ENCODE measurements around the gene PON1. TPM values are rescaled to one million over a fixed set of nuclear protein-coding genes. Genes with fewer than 3 reads are reported as not detected.

The PON1 gene
- total and polyA plus RNA-seq, 2 of the 8 experiments (the other 6 are each of a cell fraction or from before 2014, with no cell fraction given): not detected

DNA sequence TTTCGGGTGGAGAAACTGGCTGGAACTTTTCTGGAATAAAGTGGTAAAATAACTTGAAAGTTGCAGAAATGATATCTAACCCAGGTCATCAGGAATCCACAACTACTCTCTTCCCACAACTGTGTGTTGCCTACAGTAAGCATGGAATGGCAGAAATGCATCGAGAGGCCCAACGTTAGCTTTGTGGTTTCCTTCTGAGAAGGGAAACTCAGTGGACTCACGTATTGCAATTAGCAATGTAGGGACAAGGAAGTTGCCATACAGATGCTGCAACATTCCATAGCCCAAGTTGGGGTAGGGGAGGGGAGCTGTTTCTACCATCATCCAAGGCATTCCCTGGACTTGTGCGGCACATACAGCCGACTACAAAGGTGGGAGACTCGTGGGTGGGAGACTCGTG is 1.9 kb downstream of the PON1 start:
- Histone ChIP-seq H3K18ac (ENCODE audit: extremely low read depth, low read length) (no peak overlapping the region), H3K9ac (replicated peaks in 1 of 4; ENCODE audit: extremely low read depth in 1 of 4, low read depth in 3 of 4, low read length in 3 of 4) (no peak overlapping the region), H3K4me3 (ENCODE audit: extremely low read depth in 1 of 4, insufficient read depth in 2 of 4, low read depth in 3 of 4, low read length in 4 of 4) (no peak overlapping the region), H3K27me3 (replicated peaks in 1 of 4; ENCODE audit: control insufficient read depth in 3 of 4, extremely low read depth in 1 of 4, insufficient read depth in 3 of 4, low read length in 3 of 4) (no peaks in the 10 kb centered on the region; a peak in 1 of 7 replicates), H3K4me1 (replicated peaks in 1 of 4; ENCODE audit: control insufficient read depth in 3 of 4, insufficient read depth in 4 of 4, low read length in 3 of 4) (peaks cover 0 to 7% (median 1%) of the 10 kb centered on the region in 4 experiments; a peak in 2 of 7 replicates), H3K9me3 (ENCODE audit: insufficient read depth in 2 of 2, low read depth in 1 of 2, low read length in 1 of 2) (no peaks in the 10 kb centered on the region), H3K23ac (ENCODE audit: insufficient read length) (no peak overlapping the region), H3K23me2 (ENCODE audit: low read depth, low read length) (no peaks in the 10 kb centered on the region), H3K56ac (replicated peaks; ENCODE audit: insufficient read length, low read depth, low read length) (no peak overlapping the region), H3K36me3 (ENCODE audit: control insufficient read depth in 2 of 4, insufficient read depth in 4 of 4, low read length in 3 of 4) (no peaks in the 10 kb centered on the region), H4K5ac (ENCODE audit: insufficient read length, low read depth, low read length) (no peak overlapping the region), H3K14ac (ENCODE audit: insufficient read length) (no peak overlapping the region), H2BK5ac (ENCODE audit: low read depth, low read length) (no peak overlapping the region), H3K4ac (replicated peaks; ENCODE audit: insufficient read length, low read depth, low read length) (no peak overlapping the region), H3K4me2 (ENCODE audit: insufficient read depth in 1 of 2, low read depth in 2 of 2, low read length in 2 of 2) (no peak overlapping the region), H2BK20ac (ENCODE audit: low read length) (no peak overlapping the region), H4K91ac (replicated peaks; ENCODE audit: insufficient read length, low read length) (no peak overlapping the region), H2AK5ac (ENCODE audit: low read depth, low read length) (no peak overlapping the region), H4K8ac (ENCODE audit: extremely low read depth, insufficient read depth, low read length) (no peak overlapping the region), H3K27ac (ENCODE audit: low read depth, low read length) (no peak overlapping the region), H2BK15ac (ENCODE audit: low read length) (no peak overlapping the region), H2BK120ac (replicated peaks; ENCODE audit: low read depth, low read length) (no peak overlapping the region), H2BK12ac (ENCODE audit: low read depth, low read length) (no peak overlapping the region), H2AFZ (ENCODE audit: low read length) (no peak overlapping the region), H3K79me2 (ENCODE audit: control insufficient read depth in 1 of 2, insufficient read depth in 2 of 2, low read length in 2 of 2) (no peaks in the 10 kb centered on the region), H4K20me1 (replicated peaks in 1 of 2; ENCODE audit: control insufficient read depth in 1 of 2, insufficient read depth in 2 of 2, low read length in 2 of 2) (no peaks in the 10 kb centered on the region), H3K79me1 (ENCODE audit: low read depth, low read length) (no peaks in the 10 kb centered on the region)
- CTCF ChIA-PET (ENCODE audit: partially characterized antibody): no interaction called here
- no peak for DNase-seq (ENCODE audit: low read depth in 1 of 2, low spot score in 2 of 2)
- POLR2A ChIA-PET (ENCODE audit: partially characterized antibody): no interaction called here
- 81% methylated on average over 8 of the region's 8 CpGs; no CpG with 5 or more reads in 1 of the 2 experiments for WGBS, 2 experiments (ENCODE audit: extremely low coverage in 1 of 2, insufficient coverage in 1 of 2, insufficient read length in 1 of 2, insufficient replicate concordance in 2 of 2, low coverage in 1 of 2, low lambda C conversion rate in 2 of 2, missing lambda C conversion rate in 1 of 2)
- no peak for TF ChIP-seq SAP30 (IDR thresholded peaks at IDR 0.05; ENCODE audit: insufficient read depth, insufficient replicate concordance, low read length)
- no peak for TF ChIP-seq CEBPB (IDR thresholded peaks at IDR 0.05; ENCODE audit: low read depth, low read length)
- TF ChIP-seq RFX5 (IDR thresholded peaks at IDR 0.05; ENCODE audit: borderline replicate concordance, low read depth, low read length): no peak
- no peak for TF ChIP-seq TAF1 (IDR thresholded peaks at IDR 0.05; ENCODE audit: low read depth, low read length)
- no peak for TF ChIP-seq CTBP2 (IDR thresholded peaks at IDR 0.05; ENCODE audit: borderline replicate concordance, insufficient read depth, insufficient read length, low read length)
- TF ChIP-seq SIN3A (conservative IDR thresholded peaks at IDR 0.05 in 1 of 2, IDR thresholded peaks at IDR 0.05 in 1 of 2; ENCODE audit: low read depth in 1 of 2, low read length in 2 of 2): no peak
- no peak for TF ChIP-seq SP4 (IDR thresholded peaks at IDR 0.05; ENCODE audit: low read length)
- no peak for TF ChIP-seq FOSL1 (IDR thresholded peaks at IDR 0.05; ENCODE audit: insufficient read depth, low read depth, low read length)
- no peak for FAIRE-seq

All from H1 (cell line).